ENCODE measurements around the gene PPP3CA.
"Not testable (repeated sequence)": the region's sequence is repeated elsewhere in the genome, so short reads cannot be mapped to it uniquely, and the experiment has no call there.

PPP3CA gene

DNA sequence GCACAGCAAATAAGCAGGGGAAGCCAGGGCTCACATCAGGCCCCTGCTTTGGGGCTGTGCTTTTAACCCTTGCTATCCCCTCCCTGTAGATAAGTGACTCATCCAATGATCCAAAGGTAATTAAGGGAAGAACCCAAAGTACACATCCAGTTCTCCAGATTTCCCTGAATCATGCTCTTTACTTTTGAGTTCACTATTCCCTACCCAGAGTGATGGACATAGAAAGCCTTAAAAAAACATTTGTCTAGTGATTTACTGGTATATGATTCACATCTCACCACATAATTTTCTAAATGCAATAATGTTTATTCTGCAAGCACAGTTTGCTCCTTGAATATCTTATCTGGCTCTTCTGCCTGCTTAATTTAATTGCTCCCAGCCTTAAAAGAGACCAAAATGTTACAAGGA, 136.2 kb downstream of the PPP3CA start:
- no peak for DNase-seq (ENCODE audit: low read depth in 2 of 2)

DNA sequence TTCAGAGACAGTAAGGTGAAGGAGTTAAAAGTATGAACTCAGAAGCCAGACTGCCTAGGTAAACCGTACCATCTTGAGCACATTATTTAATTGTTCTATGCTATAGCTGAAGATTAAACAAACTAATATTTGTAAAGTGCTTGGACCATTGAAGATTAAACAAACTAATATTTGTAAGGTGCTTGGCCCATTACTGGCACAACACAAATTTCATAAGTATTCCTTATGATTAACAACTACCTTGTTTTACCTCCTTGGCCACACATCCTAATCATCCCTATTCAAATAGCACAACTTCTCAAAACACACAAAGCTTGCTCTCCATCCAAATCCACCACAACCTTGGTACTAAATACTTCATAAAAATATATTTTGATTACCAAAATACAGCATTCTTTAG, 137.0 kb downstream of the PPP3CA start:
- no peak for DNase-seq (ENCODE audit: low read depth in 2 of 2)

GRCh38 chr4:101208171-101208570, 139.2 kb downstream of the PPP3CA start:
- no peak for DNase-seq (ENCODE audit: low read depth in 2 of 2)

GRCh38 chr4:101205916-101206315, 141.4 kb downstream of the PPP3CA start:
- DNase-seq (ENCODE audit: low read depth in 2 of 2): no peak

- DNase-seq (ENCODE audit: low read depth in 2 of 2): no peak
These were observed 145.9 kb downstream of the PPP3CA start for GRCh38 chr4:101201421-101201820.

DNA sequence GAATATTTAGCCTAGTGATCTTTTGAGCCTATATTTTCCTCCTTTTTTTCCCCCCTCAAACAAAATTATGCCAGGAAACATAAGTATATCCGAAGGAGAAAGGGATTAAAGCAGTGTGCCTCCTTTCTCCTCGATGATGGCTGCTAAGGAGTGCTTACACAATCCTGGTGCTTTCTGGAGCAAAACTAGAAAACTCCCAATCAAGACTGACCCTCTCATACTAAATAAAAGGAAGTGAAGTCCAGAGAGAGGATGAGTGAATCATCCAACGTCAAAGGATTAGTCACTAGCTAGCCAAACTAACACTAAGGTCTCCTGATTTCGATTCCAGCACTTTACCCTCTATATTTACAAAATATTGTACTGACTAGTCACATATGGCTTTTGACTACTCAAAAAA, 146.8 kb downstream of the PPP3CA start:
- no peak for DNase-seq (ENCODE audit: low read depth in 2 of 2)

DNA sequence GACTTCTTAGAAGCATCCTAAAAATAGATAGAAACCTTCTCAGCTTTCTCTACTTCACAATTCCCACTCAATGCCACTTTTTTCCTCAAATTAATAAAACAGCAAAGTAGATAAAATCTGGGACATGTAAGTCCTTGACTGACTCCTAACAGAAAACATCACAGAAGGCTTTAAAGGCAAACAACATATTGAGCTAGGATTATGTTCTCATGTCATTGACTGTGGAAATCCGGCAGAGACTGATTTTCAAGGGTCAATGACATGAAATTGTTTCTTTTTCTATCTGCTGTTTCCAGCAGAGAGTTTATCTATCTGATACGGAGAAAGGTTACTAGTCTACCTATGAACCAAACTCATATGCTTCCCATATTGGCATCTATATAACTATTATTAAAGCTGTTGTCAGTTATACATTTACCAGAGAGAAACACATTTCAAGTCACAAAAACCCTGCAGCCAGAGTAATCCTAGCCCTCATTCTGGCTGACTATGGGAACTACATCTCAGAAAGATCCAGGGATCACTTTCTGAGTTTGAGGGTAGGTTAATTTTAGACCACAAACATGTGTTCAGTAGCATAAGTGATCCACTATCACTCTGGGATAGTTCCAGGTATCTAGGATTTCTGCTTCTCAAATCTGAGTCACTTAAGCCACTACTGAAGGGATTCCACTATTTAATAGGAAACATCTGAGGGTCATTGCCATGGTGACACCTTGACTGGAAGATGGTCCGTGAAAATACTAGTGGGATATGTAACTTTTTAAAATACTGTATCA, 147.6 kb downstream of the PPP3CA start:
- no peak for DNase-seq (ENCODE audit: low read depth in 2 of 2)

DNA sequence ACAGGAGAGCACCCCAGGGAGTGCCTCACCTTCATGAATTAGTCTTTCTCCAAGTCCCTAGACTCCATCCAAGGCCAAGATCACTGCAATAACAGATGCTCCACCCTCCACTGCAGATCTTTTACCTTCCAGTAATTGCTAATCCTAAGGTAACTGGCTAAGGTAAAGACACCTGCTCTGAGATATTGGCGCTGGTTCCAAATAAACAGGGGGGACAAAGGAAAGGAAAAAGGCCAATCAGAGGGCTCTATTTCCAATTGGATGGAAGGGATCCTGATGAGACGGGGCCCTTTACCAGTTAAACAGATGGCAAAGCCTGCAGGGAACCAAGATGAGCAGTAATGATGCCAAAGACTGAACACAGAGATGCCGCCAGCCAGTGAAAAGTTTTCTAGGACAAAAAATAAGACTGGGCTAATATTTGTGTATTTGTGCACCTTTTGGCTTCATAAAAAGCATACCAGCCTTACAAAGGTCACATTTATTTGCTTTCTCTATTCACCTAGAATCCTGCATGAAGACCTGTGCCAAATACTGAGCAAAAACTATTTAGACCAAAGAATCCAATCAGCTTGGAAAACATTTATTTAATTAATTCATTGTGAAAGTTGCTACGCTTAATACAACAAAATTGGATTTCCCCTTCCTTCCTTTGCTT, 148.5 kb downstream of the PPP3CA start:
- DNase-seq (ENCODE audit: low read depth in 2 of 2): no peak

GRCh38 chr4:101197350-101197749, 150.0 kb downstream of the PPP3CA start:
- no peak for DNase-seq (ENCODE audit: low read depth in 2 of 2)

- no peak for DNase-seq (ENCODE audit: low read depth in 2 of 2)
These were observed 155.1 kb downstream of the PPP3CA start for GRCh38 chr4:101192244-101192643.

DNA sequence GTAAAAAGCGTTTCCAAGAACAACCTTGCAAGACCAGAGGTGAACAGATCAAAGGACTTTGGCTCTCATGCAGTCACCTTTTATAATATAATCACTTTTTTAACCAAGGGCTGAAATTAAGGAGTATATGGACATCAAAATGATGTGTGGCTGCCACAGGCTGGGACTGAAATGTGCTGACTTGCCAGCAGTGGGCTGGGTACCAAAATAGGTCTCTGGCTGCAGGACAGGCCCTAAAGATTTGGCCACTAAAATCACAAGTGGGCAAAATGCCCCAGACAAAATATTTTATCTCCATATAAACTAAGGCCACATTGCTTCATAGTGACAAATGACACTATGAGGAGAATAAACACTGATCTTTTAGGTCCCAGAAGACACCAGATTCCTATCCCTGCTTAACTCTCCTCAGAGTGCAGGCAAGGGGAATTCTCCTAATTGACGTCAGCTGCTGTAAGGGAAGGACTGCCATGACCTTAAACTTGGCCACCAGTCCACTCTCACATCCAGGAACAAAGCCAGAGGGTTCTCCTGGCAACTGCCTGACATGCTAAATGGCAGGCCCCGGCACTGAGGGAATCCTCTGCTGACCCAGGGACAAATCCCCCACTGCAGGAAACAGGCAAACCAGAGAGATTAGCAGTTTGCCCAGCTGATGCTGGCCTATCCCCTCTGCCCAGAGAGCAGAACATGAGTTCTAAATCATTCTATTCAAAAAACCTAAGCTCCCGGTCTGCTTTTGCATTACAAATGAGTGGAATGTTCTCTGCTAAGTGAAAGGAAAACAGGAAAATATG, 155.8 kb downstream of the PPP3CA start:
- no peak for DNase-seq (ENCODE audit: low read depth in 2 of 2)

- no peak for DNase-seq (ENCODE audit: low read depth in 2 of 2)
These were observed 156.6 kb downstream of the PPP3CA start for GRCh38 chr4:101190751-101191150.

- DNase-seq (ENCODE audit: low read depth in 2 of 2): no peak
These were observed 158.4 kb downstream of the PPP3CA start for GRCh38 chr4:101188906-101189305.

GRCh38 chr4:101187841-101188240, 159.5 kb downstream of the PPP3CA start:
- no peak for DNase-seq (ENCODE audit: low read depth in 2 of 2)

GRCh38 chr4:101186567-101187184, 160.7 kb downstream of the PPP3CA start:
- no peak for DNase-seq (ENCODE audit: low read depth in 2 of 2)

- no peak for DNase-seq (ENCODE audit: low read depth in 2 of 2)
These were observed 162.7 kb downstream of the PPP3CA start for GRCh38 chr4:101184668-101185067.

DNA sequence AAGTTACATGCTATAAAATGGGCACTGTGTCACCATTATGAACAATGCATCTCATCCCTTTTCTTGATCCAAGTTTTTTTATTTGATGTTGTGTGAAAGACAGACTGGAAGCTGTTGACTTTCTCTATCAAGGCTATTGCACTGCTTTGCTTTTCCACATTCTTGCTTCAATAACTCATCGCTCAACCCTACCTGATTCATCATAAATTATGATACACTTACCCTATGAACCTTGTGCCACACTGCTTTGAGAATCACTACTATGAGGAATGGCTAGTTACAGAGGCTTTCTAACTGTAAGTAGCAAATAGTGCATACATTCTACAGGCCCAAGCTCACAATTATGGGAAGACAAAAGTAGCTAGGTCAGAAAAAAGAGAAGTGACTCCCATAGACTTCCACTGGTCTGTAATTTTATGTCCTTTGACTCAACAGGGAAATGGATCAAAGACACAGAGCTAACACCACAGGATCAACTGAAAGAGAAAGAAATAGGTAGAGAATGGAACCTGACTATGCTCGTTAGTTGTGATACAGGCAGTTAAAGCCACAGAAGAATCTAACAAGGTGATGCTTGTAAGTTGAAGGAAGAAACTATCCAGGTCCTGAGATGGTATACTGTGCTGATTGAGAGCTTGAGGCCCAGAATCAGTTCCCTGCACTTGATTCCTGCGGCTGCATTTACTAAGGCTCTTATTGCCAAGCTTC, 163.5 kb downstream of the PPP3CA start:
- no peak for DNase-seq (ENCODE audit: low read depth in 2 of 2)

DNA sequence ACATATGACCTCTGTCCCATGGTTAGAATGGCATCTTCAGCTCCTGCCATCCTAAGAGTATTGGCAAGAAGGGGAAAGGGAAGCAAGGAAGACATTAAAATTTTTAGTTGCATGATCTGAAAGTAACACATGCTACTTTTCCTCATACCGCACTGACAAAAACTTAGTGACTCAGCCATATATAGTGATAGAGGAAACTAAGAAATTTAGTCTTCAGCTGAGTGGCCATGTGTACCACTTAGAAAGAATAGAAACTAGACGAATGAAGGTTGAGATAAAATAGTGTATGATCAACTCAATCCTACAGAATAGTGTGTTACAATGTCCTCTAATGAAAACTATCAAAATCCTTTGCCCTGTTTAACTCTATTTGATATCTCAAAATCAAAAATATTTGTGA, 164.1 kb downstream of the PPP3CA start:
- DNase-seq (ENCODE audit: low read depth in 2 of 2): no peak

GRCh38 chr4:101182688-101183087, 164.6 kb downstream of the PPP3CA start:
- DNase-seq (ENCODE audit: low read depth in 2 of 2): not testable (repeated sequence)

DNA sequence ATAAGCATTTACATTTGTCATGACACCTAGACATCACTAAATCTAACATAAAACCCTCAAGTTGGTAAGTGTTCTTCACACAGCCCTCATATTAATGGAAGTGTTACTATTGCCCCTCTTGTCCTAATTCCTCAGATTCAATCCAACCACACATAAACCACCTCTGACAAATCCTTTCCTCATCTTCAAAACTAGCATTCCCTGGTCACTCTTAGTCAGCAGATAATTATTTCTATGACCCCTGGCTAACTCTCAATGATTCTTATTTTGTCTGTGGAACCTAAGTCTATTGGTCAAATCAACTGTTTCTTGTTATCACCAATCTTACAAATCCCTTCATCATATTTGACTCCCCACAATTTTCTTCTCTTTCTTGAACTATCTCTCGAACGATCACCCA, 168.6 kb downstream of the PPP3CA start:
- no peak for DNase-seq (ENCODE audit: low read depth in 2 of 2)

DNA sequence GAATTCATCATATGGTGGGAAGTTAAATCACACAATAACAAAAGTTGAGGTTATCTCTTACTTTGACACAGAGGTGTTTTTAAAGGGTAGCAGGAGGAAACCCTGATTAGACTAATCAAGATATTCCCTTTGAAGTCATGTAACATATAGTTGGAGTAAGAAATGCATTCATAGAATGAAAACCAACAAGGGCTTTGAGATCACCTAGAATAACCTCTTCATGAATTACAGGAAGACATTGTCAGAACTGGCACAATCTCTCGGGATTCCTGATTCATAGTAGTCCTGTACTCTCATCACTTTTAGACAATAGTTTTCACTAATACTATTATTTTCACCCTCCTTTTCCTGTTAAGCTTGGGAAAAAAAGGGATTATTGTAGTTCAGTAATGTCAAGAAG, 170.2 kb downstream of the PPP3CA start:
- no peak for DNase-seq (ENCODE audit: low read depth in 2 of 2)
